Transverse colon (tissue), 3 donors: ENCODE data around the gene TSPAN3.

Experiments
- CTCF ChIP-seq, 5 experiments: fragments of 200-600 bp in 3 of 5; fragments of 450-650 bp in 2 of 5; sonication (generic) in 3 of 5; IDR thresholded peaks; 1 replicate in 2 of 5; 2 replicates in 3 of 5; pipeline ENCODE4 v1.5.1; 2016 to 2017; ENCODE audit warnings: antibody characterized with exemption in 5 of 5, inconsistent platforms in 3 of 5, mild to moderate bottlenecking in 2 of 5, moderate library complexity in 1 of 5
- EP300 ChIP-seq: sonication (generic); formaldehyde crosslinking; IDR thresholded peaks from one replicate; pipeline ENCODE4 v1.6.1; 2017; ENCODE audit warnings: antibody characterized with exemption, low read depth
- POLR2A ChIP-seq: fragments of 450-650 bp; IDR thresholded peaks from one replicate; pipeline ENCODE4 v1.6.1; 2016; ENCODE audit warnings: antibody characterized with exemption, mild to moderate bottlenecking, moderate library complexity

GRCh38 chr15:77091097-77091496, 20.2 kb upstream of the TSPAN3 start:
- TF ChIP-seq CTCF (IDR thresholded peaks at IDR 0.05): no peak
- no peak for TF ChIP-seq EP300
- no peak for TF ChIP-seq POLR2A
